ENCODE results near the gene FAM32A.

DNA sequence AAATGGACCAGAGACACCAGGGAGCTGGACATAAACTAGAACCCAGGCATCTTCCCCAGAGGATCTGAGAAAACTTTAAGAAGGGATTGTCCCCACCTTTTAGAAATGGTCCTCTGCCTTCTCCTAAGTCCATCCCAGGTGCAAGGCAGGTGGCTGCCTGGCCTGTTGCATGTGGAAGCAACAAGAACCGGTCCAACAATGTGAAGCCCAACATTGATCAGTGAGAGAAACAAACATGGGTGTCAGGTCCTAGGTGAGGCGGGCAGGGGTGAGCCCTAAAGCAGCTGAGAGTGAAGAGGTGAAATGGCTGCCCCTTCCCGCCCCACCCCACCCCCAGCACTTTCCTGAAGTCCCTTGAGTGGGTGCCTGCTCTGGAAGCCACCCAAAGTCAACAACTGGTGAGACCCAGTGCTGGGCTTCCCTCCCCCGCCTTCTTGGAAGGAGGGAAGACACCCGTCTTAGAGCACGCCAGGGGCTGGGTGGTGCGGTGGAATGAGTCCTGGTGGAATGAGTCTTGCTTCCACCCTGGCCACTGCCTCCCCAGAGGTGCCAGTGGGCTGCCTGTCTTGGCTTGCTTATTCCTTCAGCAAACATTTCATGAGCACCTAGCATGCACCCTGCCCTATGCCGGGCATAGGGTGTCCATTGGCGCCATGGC is 14.2 kb downstream of the FAM32A start:
- TF ChIP-seq CTCF (IDR thresholded peaks at IDR 0.05; ENCODE audit: control extremely low read depth in 1 of 3, insufficient read depth in 1 of 3, low read depth in 1 of 3, low read length in 3 of 3) (no peak), BACH1 (IDR thresholded peaks at IDR 0.05; ENCODE audit: low read length) (no peak)

All from H1 (cell line).